ENCODE data around the gene VPS35.

- TF ChIP-seq POLR2A (IDR thresholded peaks at IDR 0.05; ENCODE audit: low read length) (no peak), GATA1 (IDR thresholded peaks at IDR 0.05; ENCODE audit: low read depth, low read length) (no peak)
Observed at GRCh38 chr16:46693598-46693997, 4.6 kb upstream of the VPS35 start.
